CD4-positive, alpha-beta T cell treated with Interleukin-15 for 1 hour (primary cell): ENCODE data around the gene UQCRC1.

Experiments
- DNase-seq: peaks from one replicate; pipeline ENCODE4 v3.0.0-alpha.2; 2020

Gene UQCRC1

DNA sequence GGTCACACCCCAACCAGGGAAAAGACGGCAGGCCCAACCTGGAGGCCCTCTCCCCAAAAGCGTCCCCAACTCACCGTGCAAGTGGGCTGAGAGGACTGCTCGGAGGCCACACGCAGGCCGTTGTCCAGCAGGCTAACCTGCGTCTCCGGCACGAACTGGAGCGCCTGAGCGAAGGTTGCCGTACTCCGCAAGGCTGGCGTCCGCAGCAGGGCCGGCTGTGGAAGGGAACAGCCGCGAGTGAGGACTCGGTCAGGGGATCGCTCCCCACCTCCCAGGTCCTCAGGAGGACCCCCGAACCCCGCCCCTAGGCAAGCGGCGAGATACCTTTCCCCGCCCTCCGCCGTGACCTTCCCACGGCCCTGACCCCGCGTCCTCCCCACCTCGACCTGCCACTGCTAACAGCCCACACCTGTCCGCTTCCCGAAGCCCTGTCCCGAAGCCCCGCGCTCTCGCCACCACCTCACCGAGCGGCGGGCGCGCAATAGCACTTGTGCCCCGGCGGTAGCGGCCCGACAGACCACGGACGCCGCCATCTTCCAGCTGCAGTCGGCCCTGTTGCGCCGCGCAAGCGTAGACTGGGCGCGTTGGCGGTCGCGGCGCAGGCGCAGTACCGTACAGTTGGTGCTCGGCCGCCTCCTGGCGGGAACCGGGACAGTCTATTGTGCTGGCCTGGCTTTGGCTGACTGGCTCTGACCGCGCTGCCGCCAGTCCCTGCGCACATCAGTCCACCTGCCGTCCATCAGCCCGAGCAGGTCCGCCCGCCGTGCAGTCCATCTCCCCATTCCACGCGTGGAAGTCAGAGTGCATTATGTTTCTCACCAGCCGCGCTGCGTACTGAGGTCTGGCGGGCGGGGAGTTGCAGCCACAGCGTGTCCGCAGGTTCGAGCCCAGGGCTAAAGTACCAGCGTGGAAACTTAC lies at the start of gene UQCRC1:
UQCRC1 (minus strand) TSS at position 559 of the 918 bp plus-strand sequence; CDS start at position 533, 26 bp downstream.
- peak; percentile 93 for DNase-seq

DNA sequence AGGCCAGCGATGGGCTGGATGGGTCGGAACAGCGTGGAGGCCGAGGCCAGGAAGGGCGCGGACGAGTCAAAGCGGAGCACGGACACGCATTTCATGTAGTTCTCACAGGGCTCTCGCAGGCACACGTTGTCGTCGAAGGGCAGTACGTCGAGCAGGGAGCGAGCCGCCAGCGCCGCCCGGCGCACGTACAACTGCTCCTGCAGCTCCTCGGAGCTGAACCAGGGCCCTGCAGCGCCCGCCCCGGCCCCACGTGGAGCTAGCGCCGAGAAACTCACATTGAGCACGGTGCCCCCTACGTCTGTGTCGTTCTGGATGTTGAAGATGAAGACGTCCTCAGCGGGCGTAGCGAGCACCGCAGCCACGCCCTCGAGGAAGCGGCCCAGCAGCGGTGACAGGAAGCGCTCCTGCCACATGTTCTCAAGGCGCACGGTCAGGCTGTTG lies 47.4 kb upstream of the UQCRC1 start:
- DNase-seq = peak; percentile 25

GRCh38 chr3:48656061-48656840 lies 46.8 kb upstream of the UQCRC1 start:
- DNase-seq = peak; percentile 85

DNA sequence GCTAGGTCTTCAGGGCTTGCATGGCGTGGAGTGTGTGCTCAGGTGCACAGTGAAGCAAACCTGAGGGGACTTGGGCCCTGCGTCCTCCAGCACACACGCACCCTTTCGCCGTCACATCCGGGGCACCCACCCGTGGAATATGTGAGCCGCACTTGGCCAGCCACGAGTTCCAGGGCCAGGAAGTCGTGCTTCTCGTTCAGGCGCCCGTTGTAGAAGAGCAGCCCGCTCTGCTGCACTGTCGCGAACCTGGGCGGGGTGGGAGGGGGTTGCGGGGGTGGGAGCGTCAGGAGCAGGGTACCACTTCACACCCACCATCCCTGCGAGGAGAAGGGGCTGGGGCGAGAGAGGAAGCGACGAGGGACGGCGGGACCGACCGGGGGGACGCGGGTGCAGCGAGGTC lies 46.2 kb upstream of the UQCRC1 start:
- peak; percentile 39 for DNase-seq

- DNase-seq = no peak
These were observed 45.6 kb upstream of the UQCRC1 start for GRCh38 chr3:48655063-48655462.

GRCh38 chr3:48652923-48653715 lies 43.7 kb upstream of the UQCRC1 start:
- DNase-seq = no peak

- DNase-seq = no peak
These were observed 42.3 kb upstream of the UQCRC1 start for GRCh38 chr3:48651771-48652170.

DNA sequence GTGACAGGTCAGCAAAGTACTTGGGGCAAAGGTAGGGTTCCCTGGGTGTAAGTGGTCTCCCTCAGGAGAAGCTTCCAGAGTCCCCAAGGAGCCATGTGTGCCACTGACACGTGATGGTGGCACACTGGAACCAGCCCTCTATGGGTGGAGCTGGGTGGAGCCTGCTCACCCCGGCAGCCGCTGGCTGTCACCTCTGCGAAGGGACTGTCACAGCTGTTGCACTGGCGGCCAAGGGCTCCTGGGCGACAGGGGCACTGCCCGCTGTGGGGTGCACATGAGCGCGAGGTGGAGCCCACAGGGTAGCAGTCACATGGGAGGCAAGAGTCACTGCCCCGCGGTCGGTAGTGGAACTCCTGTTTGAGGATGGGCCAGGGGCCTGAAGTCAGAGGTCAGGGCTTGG lies 41.3 kb upstream of the UQCRC1 start:
- no peak for DNase-seq

DNA sequence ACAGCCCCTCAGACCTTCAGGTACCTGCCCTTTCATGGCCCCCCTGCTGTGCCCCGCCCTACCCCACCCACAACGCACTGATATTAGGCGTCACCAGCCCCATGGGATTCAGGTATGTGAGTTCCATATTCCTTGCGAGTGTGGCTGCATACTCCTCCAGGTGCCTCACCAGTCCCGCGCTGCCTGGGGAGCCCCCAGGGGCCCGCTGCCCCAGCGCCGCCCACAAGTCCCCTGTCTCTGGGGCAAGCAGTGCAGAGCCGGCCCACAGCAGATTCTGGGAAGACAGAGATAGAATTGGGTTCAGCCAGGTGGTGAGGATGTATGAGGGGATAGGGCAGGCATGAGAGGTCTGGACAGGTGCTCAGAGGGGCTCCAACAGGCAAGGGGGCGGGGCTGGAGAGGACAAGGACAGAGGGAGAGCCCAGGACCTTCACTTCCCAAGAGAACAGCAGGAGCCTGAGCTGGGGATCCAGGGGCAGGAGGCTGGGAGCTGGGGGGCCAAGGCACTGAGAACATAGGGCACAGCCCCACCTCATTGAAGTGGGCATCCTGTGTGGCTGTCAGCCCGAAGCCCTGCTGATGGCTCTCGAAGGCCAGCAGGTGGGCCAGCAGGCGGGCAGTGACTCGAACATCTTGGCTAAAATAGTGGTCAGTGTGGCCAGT lies 38.9 kb upstream of the UQCRC1 start:
- DNase-seq = no peak

GRCh38 chr3:48647714-48648113 lies 38.3 kb upstream of the UQCRC1 start:
- DNase-seq = no peak

- DNase-seq = no peak
These were observed 35.7 kb upstream of the UQCRC1 start for GRCh38 chr3:48644898-48645760.

- DNase-seq = no peak
These were observed 33.2 kb upstream of the UQCRC1 start for GRCh38 chr3:48642605-48643004.

DNA sequence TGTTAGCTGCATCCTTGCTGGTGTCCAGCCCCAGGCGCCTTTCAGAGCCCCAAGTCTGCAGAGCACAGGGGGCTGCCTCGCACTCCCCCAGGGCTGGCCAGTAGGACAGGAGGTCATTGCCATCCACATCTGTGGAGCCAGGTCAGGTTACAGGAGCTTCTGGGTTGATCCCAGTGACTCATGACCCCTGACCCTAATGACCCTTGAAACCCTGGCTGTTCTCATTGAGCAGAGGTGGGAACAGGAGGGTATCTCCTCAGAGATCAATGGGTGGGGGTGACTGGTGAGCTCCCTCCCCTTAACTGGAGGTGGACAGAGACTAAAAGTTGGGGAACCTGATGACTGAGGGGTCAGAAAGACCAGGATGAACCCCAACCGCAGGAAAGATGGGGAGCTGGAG lies 31.9 kb upstream of the UQCRC1 start:
- no peak for DNase-seq

- DNase-seq = no peak
These were observed 30.6 kb upstream of the UQCRC1 start for GRCh38 chr3:48639944-48640606.

DNA sequence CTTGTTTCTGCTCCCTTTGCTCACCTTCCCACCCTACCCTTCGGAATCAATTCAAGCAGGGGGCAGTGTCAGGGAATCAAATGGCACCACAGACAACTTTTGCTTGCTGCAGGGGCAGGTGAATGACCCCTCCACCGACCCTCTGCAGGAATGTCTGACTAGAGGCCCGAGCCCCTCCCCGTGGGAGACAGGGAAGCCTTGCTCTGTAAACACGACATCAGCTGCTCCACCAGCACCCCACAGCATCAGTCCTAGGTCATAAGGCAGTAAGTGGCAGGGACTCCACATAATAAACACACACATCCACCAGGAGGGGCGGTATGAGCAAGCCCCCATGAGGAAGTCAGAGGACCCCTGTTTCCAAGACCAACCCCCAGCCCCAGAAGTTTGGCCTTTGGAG lies 27.9 kb upstream of the UQCRC1 start:
- DNase-seq = no peak

DNA sequence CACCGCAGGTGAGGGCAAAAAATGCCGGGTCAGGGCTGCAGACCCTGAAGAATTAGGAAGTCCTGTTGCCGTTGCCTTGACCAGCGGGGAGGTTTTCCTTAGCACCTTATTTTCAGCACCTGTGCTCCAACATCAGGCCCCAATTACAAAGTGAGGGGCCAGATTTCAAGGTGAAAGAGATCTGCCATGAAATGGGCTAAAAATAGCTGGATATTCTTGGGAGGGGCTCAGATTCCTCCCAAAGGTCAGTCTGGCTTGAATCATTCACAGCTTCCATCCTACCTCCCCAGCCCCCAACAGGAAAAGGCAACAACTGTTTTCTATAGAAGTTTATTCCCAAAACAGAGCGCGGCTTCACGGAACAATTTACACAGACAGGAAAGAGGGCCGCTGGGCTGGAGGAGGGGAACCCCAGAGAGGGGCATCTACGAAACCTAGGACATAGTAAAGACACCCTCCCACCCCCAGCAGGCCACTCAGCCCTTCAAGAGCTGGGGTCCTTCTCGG lies 26.8 kb upstream of the UQCRC1 start:
- DNase-seq = no peak

GRCh38 chr3:48635222-48636021 lies 26.0 kb upstream of the UQCRC1 start, which contains the start of gene SLC26A6:
Gene SLC26A6 (minus strand): TSS chr3:48635461. CDS start chr3:48635393, 68 bp downstream.
- peak; percentile 91 for DNase-seq

DNA sequence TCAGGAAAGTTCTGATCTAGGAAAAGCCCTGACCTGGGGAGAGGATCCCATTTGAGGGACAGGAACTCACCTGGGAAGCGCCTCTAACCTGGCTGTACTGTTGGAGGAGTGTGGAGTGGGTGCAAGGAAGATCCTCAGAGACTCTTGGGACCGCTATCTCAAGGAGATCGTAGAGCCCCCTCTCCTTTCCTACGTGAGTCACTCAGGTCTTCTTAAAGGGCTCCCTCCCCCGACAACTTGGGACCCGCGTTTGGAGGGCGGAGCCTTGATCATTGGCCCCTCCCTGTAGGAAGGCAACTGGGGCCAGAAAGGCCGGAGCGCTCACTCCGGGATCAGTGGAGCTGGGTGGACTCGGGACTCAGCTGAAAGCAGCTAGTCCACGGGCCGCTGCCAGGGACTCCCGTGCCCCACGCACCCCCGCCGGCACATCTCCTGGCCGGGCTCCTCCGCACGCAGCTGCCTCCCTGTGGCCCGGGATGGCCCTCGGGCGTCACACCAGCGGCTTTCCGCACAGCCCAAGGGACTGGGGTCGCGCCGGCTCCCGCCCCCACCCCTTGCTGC lies 25.3 kb upstream of the UQCRC1 start:
- no peak for DNase-seq

- no peak for DNase-seq
These were observed 24.3 kb upstream of the UQCRC1 start for GRCh38 chr3:48633743-48634142.
